ENCODE measurements around the gene ALCAM.

Gene ALCAM

DNA sequence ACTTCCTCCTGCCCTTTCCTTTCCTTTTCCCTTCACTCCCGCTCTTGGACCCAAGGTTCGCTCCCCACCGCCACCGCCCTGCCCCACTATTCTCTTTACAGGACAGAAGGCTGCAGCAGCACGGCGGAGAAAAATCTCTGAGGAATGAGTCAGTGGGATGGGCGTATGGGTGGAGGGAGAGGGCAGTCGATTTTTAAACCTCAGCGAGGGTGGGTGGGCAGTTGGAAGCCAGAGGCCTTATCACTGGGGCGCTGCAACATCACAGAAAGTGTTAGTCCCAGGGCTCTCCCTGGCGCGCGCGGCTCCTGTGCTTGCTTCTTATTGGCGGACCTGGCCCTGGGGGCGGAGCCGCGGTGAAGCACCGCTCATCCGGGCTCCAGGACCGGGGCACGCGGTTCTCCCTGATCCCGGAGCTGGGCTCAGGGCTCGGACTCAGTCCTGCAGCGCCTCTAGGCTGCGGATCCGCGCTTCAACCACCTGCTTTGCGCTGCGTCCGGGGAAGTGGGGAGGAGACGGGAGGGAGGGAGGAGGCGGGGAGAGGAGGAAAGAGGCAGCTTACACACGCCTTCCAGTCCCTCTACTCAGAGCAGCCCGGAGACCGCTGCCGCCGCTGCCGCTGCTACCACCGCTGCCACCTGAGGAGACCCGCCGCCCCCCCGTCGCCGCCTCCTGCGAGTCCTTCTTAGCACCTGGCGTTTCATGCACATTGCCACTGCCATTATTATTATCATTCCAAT lies at the start of gene ALCAM:
Gene ALCAM, plus strand, starts transcription at position 584 of the 737 bp plus-strand sequence.
- DNase-seq (ENCODE audit: low spot score): peak; percentile 90

DNA sequence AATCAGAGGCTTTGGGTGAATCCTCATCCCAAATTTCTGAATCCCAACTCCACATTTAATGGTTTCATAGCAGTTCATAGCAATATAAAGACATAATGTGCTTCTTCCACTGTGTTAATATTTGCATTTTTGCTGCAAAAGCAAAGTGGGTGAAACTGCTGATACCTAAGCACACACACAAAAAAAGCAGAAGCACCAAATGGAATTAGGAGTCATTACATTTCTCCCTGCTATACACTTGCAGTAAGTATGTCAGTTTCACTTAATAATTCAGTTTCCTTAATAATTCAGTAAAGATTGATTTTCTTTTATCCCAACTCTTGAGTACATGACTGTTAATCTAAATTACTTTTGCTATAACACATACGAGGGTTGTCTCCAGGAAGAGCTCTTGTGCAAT lies 48.9 kb upstream of the ALCAM start:
- DNase-seq (ENCODE audit: low spot score): no peak

DNA sequence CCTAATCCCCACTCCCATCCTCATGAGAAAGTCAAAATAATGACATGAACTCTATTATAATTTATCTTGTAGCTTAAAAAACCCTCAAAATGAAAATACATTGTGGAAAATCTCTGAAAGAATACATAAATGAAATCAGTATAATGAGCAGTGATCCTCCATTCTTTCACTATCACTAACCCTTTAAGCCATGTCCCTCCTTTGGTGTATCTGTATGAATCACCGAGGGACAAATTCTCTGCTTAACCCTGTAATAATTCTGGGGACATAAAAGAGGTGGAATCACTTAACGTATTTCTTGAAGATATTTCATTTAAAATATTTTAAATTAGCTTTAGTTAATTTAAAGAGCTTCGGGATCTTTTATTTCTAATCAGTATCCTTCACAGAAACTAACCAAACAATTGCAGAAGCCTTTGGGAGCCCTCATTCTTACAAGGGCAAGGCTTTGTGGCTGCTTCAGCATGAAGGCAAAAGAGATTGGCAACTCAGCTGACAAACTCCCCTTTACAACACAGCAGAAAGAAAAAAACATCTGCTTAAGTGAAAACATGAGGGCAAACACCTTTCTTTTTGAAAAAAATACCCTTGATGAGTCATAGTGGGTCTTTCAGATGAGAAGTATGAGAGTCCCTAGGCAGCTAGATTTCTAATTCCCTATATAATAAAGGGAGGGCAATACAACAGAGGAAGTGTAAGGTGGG lies 44.0 kb upstream of the ALCAM start:
- no peak for DNase-seq (ENCODE audit: low spot score)

DNA sequence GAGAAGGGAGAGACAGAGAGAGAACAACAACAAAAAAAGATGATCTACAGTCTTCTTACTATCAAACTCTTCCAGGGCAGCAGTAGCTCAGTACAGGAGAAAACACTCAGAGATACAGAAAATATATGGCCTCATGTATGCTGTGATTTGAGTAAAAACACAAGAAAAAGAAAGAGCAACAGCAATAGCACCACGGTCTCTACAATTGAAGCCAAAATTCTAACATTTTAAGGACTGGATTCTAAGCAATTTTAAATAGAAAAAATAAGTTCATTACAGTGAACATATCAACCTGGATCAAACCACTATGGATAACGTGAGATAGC lies 43.5 kb upstream of the ALCAM start:
- DNase-seq (ENCODE audit: low spot score): no peak

DNA sequence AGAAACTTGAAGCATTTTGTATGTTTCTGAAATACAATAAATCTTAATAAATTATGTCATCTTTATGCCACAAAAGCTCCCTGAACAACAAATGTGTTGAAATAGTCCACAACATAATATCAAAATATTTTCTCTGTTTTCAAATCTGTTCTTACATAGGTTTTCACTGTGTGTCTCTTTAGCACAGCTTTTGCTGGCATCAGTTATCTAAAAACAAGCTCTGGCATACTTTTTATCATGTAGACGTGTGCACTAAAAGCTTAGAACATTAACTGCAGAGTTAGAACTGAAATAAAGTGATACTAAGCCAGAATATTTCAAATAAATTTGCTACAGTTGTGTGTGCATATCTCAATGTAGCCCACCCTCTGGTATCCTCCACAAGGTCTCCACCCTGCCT lies 41.8 kb upstream of the ALCAM start:
- DNase-seq (ENCODE audit: low spot score): no peak

DNA sequence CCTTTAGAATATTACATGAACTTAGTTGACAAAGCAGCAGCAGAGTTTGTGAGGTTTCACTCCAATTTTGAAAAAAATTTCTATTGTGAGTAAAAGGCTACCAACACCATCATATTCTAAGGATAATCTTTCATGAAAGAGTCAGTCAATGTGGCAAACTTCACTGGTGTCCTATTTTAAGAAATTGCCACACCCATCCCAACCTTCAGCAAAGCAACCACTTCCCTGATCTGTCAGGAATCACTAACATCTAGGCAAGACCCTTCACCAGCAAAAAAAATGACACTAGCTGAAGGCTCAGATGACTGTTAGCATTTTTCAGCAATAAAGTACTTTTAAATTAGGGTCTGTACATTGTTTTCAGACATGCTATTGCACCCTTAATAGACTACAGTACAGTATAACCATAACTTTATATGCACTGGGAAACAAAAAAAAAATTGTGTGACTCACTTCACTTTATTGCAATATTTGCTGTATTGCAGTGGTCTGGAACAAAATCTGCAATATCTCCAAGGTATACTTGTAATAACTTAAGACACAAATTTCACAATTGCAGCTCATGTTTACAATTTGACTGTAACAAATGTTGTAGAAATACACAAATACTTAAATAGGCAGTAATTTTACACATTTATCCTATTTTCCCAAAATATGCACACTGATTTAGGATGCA lies 38.9 kb upstream of the ALCAM start:
- DNase-seq (ENCODE audit: low spot score): no peak

DNA sequence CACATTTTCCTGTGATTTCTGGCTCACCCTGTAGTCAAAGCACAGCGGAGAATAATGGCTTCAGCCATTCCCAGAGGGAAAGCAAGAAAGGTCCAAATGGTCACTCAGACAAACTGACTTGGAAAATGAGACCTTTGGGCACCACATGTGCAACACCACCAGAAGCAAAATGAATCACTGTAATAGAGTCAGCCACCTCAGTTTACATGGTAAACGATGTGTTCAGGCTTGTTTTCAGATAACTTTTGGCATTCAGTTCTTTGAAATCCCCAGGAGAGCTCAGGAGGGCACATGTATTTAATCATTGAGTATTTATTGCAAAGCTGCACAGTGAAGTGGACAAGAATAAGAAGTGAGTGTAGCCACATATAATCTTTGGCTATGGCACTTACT lies 38.4 kb upstream of the ALCAM start:
- no peak for DNase-seq (ENCODE audit: low spot score)

DNA sequence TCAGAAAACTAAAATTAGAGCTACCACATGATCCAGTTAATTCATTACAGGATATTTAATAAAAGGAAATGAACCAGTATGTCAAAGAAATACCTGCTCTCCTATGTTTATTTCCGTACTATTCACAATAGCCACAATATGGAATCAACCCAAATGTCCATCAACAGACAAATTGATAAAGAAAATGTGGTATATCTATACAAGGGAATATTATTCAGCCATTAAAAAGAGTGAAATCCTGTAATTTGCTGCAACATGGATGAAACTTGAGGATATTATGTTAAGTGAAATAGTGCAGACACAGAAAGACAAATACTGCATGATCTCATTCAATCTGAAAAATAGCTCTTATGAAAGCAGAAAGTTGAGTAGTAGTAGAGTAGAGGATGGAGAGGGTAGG lies 33.7 kb upstream of the ALCAM start:
- DNase-seq (ENCODE audit: low spot score): no peak

DNA sequence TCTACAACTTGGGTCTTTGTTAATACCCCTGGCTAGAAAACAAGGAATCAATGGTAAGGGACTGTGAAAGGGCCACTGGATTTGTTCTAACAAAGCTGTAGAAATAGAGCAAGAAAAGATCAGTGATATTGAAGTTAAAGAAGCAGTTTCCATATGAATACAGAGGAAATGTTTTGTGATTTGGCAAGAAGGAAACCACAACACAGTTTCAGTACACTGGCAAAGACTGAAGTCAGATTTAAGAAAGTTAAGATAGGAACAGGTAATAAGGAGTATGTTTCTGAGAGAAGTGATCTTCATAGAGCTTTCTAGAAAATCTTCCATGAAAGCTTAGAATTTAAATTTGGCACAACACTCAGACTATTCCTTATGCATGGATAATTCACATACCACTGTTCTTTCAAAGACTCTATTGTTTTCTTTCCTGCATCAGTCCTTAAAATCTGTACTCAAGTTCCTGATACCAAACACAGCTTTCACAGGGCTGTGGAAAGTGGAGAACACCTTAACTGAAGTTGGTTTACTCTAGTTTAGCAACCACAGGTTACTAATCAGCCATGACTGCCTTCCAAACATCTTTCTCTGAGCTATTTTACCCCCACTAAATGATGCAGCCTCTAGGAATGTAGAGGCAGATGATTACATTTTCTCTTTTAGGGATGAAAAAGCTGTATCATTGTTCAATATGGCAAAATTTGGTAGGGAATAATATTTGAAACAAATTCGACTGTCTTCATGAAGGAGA lies 32.4 kb upstream of the ALCAM start:
- no peak for DNase-seq (ENCODE audit: low spot score)

DNA sequence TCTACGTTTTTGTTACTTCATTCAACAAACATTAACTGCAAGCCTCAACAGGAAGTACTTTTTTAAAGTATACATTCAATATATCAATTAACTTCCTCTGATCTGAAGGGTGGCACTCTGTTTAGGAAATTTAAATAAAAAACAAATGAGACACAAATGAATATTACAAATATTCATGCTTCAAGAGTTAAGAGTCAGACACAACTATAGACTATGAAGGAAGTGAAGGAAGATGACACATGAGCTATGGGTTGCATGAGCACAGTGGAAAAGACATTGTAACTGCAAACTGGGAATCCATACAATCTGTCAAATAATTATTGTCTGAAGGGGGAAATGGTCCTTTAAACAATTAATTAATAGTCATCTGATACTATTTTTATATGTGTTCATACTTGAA lies 26.8 kb upstream of the ALCAM start:
- DNase-seq (ENCODE audit: low spot score): no peak

DNA sequence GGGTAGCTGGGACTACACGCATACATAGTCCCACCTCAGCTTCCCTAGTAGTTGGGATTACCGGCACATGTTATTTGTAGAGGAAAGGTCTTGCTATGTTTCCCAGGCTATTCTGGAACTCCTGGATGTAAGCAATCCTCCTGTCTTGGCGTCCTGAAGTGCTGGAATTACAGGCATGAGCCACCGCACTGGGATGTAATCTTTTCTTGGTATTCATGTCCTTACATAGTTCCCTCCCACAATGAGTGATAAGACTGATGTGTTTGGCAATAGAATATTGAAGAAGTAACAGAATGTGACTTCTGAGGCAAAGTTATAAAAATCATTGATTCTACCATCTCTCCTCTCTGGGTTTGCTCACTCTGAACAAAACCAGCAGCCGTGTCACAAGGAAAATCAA lies 22.7 kb upstream of the ALCAM start:
- DNase-seq (ENCODE audit: low spot score): no peak

DNA sequence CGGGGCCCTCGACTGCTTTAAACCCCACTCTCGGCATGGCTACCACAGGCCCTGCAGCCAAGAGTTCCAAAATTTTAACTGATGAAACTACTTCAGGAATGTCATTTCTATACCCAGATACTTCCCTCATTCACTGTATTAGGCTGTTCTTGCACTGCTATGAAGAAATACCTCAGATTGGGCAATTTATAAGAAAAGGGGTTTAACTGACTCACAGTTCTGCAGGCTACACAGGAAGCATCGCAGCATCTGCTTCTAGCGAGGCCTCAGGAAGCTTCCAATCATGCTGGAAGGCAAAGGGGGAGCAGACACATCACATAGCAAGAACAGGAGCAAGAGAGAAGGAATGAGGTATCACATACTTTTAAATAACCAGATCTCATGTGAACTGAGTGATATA lies 21.6 kb upstream of the ALCAM start:
- DNase-seq (ENCODE audit: low spot score): no peak

DNA sequence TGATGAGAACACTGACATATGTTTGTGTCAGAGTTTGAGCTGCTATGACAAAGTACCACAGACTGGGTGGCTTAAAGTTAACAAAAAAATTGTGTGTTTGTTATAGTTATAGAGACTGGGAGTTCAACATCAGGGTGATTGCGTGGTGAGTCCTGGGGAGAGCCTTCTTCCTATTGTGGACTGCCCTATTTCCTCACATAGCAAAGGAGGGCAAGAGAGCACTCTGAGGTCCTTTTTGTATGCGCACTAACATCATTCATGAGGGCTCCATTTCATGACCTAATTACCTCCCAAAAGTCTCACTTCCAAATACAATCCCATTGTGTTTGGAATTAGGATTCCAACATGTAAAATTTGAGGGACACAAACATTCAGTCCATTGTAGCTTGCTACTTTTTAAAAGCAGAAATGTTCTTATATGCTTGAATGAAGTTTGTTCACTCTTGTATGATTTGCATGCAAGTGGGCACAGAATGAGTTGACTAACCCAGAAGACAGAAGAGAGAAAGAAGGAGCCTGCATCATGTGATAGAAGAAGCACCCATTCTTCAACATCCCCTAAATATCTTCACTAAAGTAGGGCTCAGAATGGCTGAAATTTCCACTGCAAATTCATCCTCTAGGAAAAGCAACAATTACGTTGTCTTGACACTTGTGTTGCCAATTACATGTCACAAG lies 18.9 kb upstream of the ALCAM start:
- DNase-seq (ENCODE audit: low spot score): no peak

DNA sequence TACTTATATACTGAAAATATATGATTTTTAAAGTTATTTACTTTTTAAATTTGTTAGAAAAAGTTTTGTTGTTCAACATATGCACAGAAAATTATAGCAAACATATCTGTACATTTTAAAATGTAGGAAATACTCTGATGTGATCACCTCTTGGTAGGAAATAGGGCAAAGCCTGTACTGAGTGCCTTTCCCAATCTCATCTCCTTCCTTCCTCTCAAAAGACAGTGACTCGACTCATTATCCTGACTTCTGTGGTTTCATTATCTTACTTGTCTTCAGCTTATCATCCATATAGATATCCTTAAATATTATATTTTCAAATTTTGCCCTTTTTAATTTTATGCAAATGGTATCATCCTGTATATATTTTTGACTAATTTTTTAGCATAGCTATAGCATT lies 18.4 kb upstream of the ALCAM start:
- DNase-seq (ENCODE audit: low spot score): no peak

DNA sequence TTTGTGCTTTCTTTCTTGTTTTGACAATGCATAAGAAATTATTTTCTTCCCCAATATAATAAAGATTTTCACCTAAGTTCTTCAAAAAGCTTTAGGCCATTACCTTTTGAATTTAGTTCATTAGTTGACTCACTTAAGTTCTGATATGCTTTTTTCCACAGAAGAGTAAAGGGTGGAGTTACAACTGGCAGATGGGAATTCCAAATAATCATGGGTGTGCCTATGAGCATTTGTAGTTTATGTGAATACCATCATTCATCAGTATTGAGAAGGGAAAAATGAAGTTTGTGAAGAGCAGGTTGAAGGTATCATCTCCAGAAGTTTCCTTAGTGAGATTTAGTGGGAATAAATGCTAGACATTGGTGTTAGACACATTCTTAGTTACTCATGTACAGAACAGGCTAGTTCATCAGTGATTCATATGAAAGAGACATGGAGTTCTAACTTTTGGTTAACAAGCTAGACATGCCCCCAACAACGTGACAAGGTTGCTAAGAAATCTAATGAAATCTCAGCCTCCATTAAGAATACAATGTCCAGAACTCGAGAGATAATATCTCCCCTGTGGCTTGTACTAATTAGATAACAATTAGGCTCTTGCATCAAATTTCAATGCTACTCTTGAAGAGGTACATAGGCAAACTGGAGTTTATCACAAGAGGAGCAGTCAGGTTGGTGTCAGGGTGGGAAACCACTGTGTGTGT lies 16.9 kb upstream of the ALCAM start:
- no peak for DNase-seq (ENCODE audit: low spot score)

DNA sequence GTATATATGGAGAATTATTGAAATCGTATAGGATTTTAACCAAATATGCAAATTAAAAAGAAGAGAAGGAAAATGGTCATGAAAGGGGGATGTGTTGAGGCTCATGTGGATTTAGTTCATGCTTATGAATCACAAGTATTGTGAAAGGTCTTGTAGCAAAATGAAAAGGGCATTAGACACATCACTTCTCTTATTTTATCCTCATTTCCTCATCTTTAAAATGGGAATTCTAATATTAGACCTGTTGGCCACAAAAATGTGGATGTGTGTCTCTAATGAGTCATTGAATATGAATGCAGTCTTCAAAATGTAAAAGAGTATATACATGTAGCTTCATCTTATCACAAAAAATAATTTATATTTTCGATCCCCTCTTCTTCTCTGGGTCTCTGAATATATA lies 14.9 kb upstream of the ALCAM start:
- no peak for DNase-seq (ENCODE audit: low spot score)

DNA sequence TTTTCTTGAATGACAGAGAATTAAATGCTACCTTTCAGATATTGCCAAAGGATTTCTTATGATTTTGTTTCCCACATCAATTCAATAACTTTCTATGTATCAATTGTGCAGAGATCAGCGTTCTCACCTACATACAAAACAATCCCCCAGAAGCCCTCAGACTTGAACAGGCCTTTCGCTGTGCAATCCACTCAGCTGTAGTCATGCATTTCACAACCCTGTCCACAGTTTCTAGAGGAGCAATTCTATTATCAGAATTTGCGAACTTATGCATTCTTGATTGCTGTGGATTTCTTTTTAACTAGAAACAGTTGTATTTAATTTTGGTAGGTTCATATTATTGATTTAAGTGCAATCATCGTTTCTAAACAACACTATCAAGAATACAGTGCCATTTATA lies 13.7 kb upstream of the ALCAM start:
- no peak for DNase-seq (ENCODE audit: low spot score)

DNA sequence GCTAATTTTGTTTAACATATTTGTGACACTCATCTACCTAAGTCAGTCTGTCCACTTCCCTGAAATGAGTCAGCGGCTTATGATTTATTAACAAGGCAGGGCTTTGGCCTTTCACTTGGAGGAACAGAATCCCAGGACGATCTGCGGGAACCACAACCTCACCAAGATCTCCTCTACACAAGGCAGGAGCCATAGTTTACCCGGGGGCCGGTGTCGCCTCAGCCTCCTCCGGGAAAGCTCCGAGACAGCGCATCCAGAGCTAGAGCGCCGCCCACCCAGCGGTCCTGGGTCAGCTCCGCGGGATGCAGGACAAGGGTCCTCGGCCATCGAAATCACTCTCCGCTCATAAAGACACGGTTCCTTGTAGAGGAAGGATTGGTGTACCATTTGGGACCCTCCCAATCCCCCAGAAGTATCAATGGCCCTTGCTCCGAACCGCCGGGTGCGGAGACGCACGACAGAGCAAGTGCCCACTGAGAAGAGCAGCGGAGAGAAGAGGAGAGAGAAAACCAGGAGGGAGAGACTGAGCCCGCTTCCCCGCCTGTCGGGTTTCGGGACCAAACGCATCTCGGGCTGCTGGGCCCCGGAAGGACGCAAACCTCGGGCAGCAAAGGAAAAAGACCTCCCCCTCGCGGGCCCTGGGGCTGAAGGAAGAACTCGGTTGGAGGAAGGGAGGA lies 13.1 kb upstream of the ALCAM start:
- DNase-seq (ENCODE audit: low spot score): no peak

DNA sequence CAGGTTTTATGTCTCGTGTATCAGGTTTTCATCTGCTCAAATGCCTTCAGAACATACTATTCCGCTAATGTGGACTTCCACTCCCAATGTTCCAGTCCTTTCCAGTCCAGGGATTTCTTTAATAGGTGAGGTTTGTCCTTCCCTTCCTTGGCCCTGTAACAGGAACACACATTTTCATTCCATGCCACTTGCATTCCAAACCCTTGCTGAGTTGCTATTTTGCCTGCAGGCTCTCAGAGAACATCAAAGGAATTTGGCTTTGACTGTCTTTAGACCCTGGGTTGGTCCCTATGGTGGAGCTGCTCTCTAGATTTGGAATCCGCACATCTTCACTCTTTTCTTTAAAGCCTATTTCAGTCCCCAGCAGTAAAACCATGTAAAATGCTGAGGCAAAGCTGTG lies 12.3 kb upstream of the ALCAM start:
- DNase-seq (ENCODE audit: low spot score): no peak

DNA sequence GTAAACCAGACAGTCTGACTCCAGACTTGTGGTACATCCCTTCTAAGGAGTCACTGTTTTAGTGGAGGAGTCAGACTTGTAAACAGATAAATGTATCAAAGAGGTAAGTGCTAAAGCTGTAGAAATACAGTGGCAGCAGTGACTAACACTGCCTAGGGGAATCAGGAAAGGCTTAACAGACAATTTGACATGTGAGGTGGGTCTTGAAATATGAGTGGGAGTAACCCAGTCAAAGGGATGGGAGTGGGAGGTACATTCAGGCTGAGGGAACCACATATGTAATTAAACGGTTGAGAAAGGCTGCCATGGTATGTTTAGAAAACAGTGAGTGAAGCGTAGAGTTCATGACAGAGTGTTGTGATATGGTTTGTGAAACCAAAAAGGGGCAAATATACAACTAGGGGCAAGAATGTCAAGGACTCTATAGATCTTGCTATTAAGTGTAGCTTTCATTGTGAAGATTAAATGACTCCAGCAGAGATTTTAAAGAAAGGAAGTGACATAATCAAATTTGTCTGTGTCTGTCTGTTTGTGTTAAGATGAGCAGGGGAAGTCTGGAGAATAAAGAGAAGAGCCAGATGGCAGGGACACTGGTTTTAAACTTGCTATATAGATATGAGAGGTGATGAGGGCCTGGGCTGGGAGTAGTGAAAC lies 11.2 kb upstream of the ALCAM start:
- DNase-seq (ENCODE audit: low spot score): no peak

DNA sequence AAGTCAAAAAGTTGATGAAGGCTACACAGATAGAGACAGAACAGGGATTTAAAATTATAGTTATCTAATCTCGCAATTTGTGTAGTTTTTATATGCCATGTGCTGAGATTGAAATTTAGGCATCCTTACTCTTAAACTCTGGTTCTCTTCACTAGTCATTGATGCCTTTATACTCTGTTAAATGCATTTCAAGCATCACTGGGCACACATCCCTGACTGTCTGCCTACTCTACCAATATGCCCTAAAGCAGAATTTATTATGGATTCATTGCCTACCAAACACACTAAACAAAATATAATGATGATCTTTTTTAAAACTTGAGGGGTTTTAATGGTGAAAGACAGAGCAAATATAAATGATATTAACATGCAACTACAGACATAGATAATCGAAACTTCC lies 10.3 kb upstream of the ALCAM start:
- no peak for DNase-seq (ENCODE audit: low spot score)

Measured in NAMALWA (cell line).